GM12878 (cell line): ENCODE data around the gene NHERF2.

ENCODE experiments used
- CBX3 ChIP-seq: fragments of 200-600 bp; sonication (generic); IDR thresholded peaks from 2 replicates; pipeline ENCODE4 v1.6.1; 2016; ENCODE audit warnings: low read depth, borderline replicate concordance
- CHD2 ChIP-seq: IDR thresholded peaks from 2 replicates; pipeline ENCODE4 v1.6.1; 2011; ENCODE audit warnings: low read depth, low read length, improper control_type of control experiment, borderline replicate concordance
- CREB1 ChIP-seq: IDR thresholded peaks from 2 replicates; pipeline ENCODE4 v1.6.1; 2012; ENCODE audit warnings: low read depth, mild to moderate bottlenecking, inconsistent platforms
- CREM ChIP-seq: IDR thresholded peaks from 2 replicates; pipeline ENCODE4 v1.6.1; 2014; ENCODE audit warnings: antibody characterized with exemption, low read depth
- CTCF ChIP-seq, 3 experiments: IDR thresholded peaks in 2 of 3; conservative IDR thresholded peaks in 1 of 3; 2 replicates each; pipeline ENCODE4 v1.5.1; 2011; ENCODE audit warnings: low read depth in 3 of 3, low read length in 3 of 3, mild to moderate bottlenecking in 3 of 3, control low read depth in 2 of 3, moderate library complexity in 2 of 3, inconsistent platforms in 1 of 3, mixed read lengths in 1 of 3; ENCODE audit not compliant: control insufficient read depth in 2 of 3, insufficient read depth in 1 of 3; ENCODE audit errors: extremely low read depth in 1 of 3
- EGR1 ChIP-seq, 2 experiments: IDR thresholded peaks; 1 replicate in 1 of 2; 2 replicates in 1 of 2; pipeline ENCODE4 v1.6.1; 2011 to 2012; ENCODE audit warnings: low read depth in 2 of 2, low read length in 2 of 2, borderline replicate concordance in 1 of 2, mild to moderate bottlenecking in 1 of 2, moderate library complexity in 1 of 2
- EZH2 ChIP-seq: IDR thresholded peaks from 2 replicates; pipeline ENCODE4 v1.6.1; 2012; ENCODE audit warnings: low read depth, mild to moderate bottlenecking, control low read depth, inconsistent platforms, low read length, borderline replicate concordance; ENCODE audit not compliant: control insufficient read depth
- HDAC6 ChIP-seq: fragments of 200-600 bp; sonication (generic); IDR thresholded peaks from one replicate; pipeline ENCODE4 v1.8.0; 2017; ENCODE audit warnings: antibody characterized with exemption; ENCODE audit not compliant: unreplicated experiment
- IKZF1 ChIP-seq: fragments of 450-650 bp; conservative IDR thresholded peaks from 2 replicates; pipeline ENCODE4 v1.6.1; 2017; ENCODE audit warnings: antibody characterized with exemption, mild to moderate bottlenecking
- MTA2 ChIP-seq: fragments of 450-650 bp; IDR thresholded peaks from 2 replicates; pipeline ENCODE4 v1.6.1; 2016; ENCODE audit warnings: low read depth, mild to moderate bottlenecking, moderate library complexity
- PRDM15 ChIP-seq: fragments of 450-650 bp; formaldehyde crosslinking; IDR thresholded peaks from 2 replicates; pipeline ENCODE4 v1.4.0; 2020; ENCODE audit warnings: mild to moderate bottlenecking, moderate library complexity
- SP1 ChIP-seq: IDR thresholded peaks from one replicate; pipeline ENCODE4 v1.6.1; 2011; ENCODE audit warnings: low read depth, low read length
- SUPT20H ChIP-seq: IDR thresholded peaks from 2 replicates; pipeline ENCODE4 v1.6.1; 2011; ENCODE audit warnings: low read depth, mild to moderate bottlenecking, low read length, moderate library complexity, borderline replicate concordance; ENCODE audit not compliant: control insufficient read depth

- TF ChIP-seq CHD2 (no peak), CREM (no peak), SUPT20H (no peak), CBX3 (no peak), MTA2 (no peak), EGR1 (IDR thresholded peaks at IDR 0.05; ENCODE audit: borderline replicate concordance in 1 of 2, low read depth in 2 of 2, low read length in 2 of 2) (peak in 1 of 2 experiments; percentile 42; a peak in 2 of 3 replicates), EZH2 (no peak), PRDM15 (CRISPR knock-in tag) (no peak), SP1 (peak; percentile 7), HDAC6 (no peak), CREB1 (no peak; the same call in 1 of the 2 replicates), IKZF1 (no peak; the same call in none of the 2 replicates), CTCF (IDR thresholded peaks at IDR 0.05 in 2 of 3, conservative IDR thresholded peaks at IDR 0.05 in 1 of 3; ENCODE audit: control insufficient read depth in 2 of 3, extremely low read depth in 1 of 3, insufficient read depth in 1 of 3, low read depth in 3 of 3, low read length in 3 of 3) (no peak)
Observed at GRCh38 chr16:1991948-1992703, 34.6 kb upstream of the NHERF2 start.
